Liver (tissue), 9 donors: ENCODE measurements around the gene PNKD. TPM values are rescaled to one million over a fixed set of nuclear protein-coding genes. Genes with fewer than 3 reads are reported as not detected.

Source experiments
- DNase-seq: peaks from one replicate; pipeline ENCODE4 v3.0.0-alpha.2; 2017; ENCODE audit warnings: low spot score
- H3K27ac ChIP-seq, 2 donors: one replicate each; pipeline ENCODE4 v1.7.0; 2013; ENCODE audit warnings: inconsistent platforms in 2 of 2, low read length in 2 of 2, control low read depth in 1 of 2, low read depth in 1 of 2, mild to moderate bottlenecking in 1 of 2
- H3K27me3 ChIP-seq, 4 donors: one replicate each; pipeline versions ENCODE4 v1.6.1 to v1.7.0; 2013; ENCODE audit warnings: low read length in 3 of 4, inconsistent platforms in 1 of 4, mild to moderate bottlenecking in 1 of 4, moderate library complexity in 1 of 4; ENCODE audit not compliant: control insufficient read depth in 4 of 4, insufficient read depth in 4 of 4
- H3K36me3 ChIP-seq, 4 donors: one replicate each; pipeline versions ENCODE4 v1.6.1 to v1.7.0; 2013; ENCODE audit warnings: low read length in 3 of 4, mild to moderate bottlenecking in 3 of 4, low read depth in 1 of 4, moderate library complexity in 1 of 4; ENCODE audit not compliant: control insufficient read depth in 4 of 4, insufficient read depth in 3 of 4
- H3K4me1 ChIP-seq, 4 donors: one replicate each; pipeline versions ENCODE4 v1.6.1 to v1.7.0; 2013; ENCODE audit warnings: low read length in 3 of 4, mild to moderate bottlenecking in 3 of 4, moderate library complexity in 1 of 4; ENCODE audit not compliant: control insufficient read depth in 4 of 4, insufficient read depth in 4 of 4
- H3K4me3 ChIP-seq, 3 donors: one replicate each; pipeline versions ENCODE4 v1.6.1 to v1.7.0; 2013; ENCODE audit warnings: low read length in 3 of 3, control low read depth in 1 of 3, low read depth in 1 of 3, mild to moderate bottlenecking in 1 of 3
- H3K9ac ChIP-seq, 2 donors: one replicate each; pipeline ENCODE4 v1.7.0; 2013; ENCODE audit warnings: low read length in 2 of 2, mild to moderate bottlenecking in 2 of 2, moderate library complexity in 2 of 2, control low read depth in 1 of 2, low read depth in 1 of 2
- H3K9me3 ChIP-seq, 4 donors: one replicate each; pipeline versions ENCODE4 v1.6.1 to v1.7.0; 2013; ENCODE audit warnings: low read length in 3 of 4; ENCODE audit not compliant: control insufficient read depth in 4 of 4
- ATF3 ChIP-seq: IDR thresholded peaks from 2 replicates; pipeline ENCODE4 v1.6.1; 2016; ENCODE audit warnings: antibody characterized with exemption
- CTCF ChIP-seq: fragments of 150-350 bp; IDR thresholded peaks from 2 replicates; pipeline ENCODE4 v1.5.1; 2017; ENCODE audit warnings: improper control_type of control experiment, low read depth, low read length; ENCODE audit not compliant: missing input control
- FOXA1 ChIP-seq: IDR thresholded peaks from 2 replicates; pipeline ENCODE4 v1.6.1; 2016; ENCODE audit warnings: antibody characterized with exemption
- FOXA2 ChIP-seq: IDR thresholded peaks from 2 replicates; pipeline ENCODE4 v1.6.1; 2016; ENCODE audit warnings: antibody characterized with exemption
- HNF4A ChIP-seq, 2 donors: conservative IDR thresholded peaks; 2 replicates each; pipeline ENCODE4 v1.6.1; 2016; ENCODE audit warnings: antibody characterized with exemption in 2 of 2, mild to moderate bottlenecking in 2 of 2
- JUND ChIP-seq, 2 donors: IDR thresholded peaks; 2 replicates each; pipeline ENCODE4 v1.6.1; 2016; ENCODE audit warnings: antibody characterized with exemption in 2 of 2
- MAX ChIP-seq: IDR thresholded peaks from 2 replicates; pipeline ENCODE4 v1.6.1; 2016; ENCODE audit warnings: antibody characterized with exemption
- RAD21 ChIP-seq, 2 donors: IDR thresholded peaks; 2 replicates each; pipeline ENCODE4 v1.6.1; 2016; ENCODE audit warnings: antibody characterized with exemption in 2 of 2, mild to moderate bottlenecking in 2 of 2
- REST ChIP-seq: IDR thresholded peaks from 2 replicates; pipeline ENCODE4 v1.6.1; 2016; ENCODE audit warnings: antibody characterized with exemption, mild to moderate bottlenecking
- TAF1 ChIP-seq: conservative IDR thresholded peaks from 2 replicates; pipeline ENCODE4 v1.6.1; 2016; ENCODE audit warnings: antibody characterized with exemption, mild to moderate bottlenecking
- WGBS: extraction: QIAGEN DNeasy Blood & Tissue Kit; methylation state at CpG from one replicate; pipeline ENCODE4 v1.1.7; 2013; 5-methylcytosine and 5-hydroxymethylcytosine counted together
- polyA plus RNA-seq, 2 donors: library from polyadenylated mRNA; stranded (reverse) in 1 of 2; unstranded in 1 of 2; fragments of 200-250 nt in 1 of 2; fragments of >200 nt in 1 of 2; fragmentation: Nextera tagmentation in 1 of 2; extraction: Ambion mirVana in 1 of 2; gene quantifications; one replicate each; pipeline versions ENCODE4 v1.2.1 to v1.2.3, GENCODE V29; 2013 to 2015
- total RNA-seq, 2 donors: library from RNA; depleted of rRNA; stranded (reverse); fragments of >200 nt; gene quantifications; one replicate each; pipeline ENCODE4 v1.2.3, GENCODE V29; 2014
- donor health status: healthy.
- donor health status: healthy.
- donor health status: healthy.
- donor health status: healthy.
- donor health status: healthy.

PNKD gene
- total and polyA plus RNA-seq, 4 donors, result 28.5 to 161 (median 94.9) TPM

GRCh38 chr2:218256612-218257350 lies 13.5 kb upstream of the PNKD start:
- H3K27me3 ChIP-seq, result no peaks in the 10 kb centered on the region
- peaks cover 3 to 40% (median 34%) of the 10 kb centered on the region in 4 donors for H3K36me3 ChIP-seq
- WGBS, result 96% methylated on average over 13 of the region's 13 CpGs
- H3K4me1 ChIP-seq, result peaks cover 0 to 4% (median 0%) of the 10 kb centered on the region in 4 donors
- TF ChIP-seq MAX (no peak), HNF4A (conservative IDR thresholded peaks at IDR 0.05) (no peak), RAD21 (IDR thresholded peaks at IDR 0.05) (no peak), TAF1 (no peak), REST (no peak), FOXA1 (no peak), JUND (IDR thresholded peaks at IDR 0.05) (no peak), FOXA2 (no peak), ATF3 (no peak)
- H3K4me3 ChIP-seq, result no peak overlapping the region
- DNase-seq, result no peak
- peak overlapping the region in 1 of 2 donors; percentile 4 for H3K27ac ChIP-seq
- H3K9me3 ChIP-seq, result no peaks in the 10 kb centered on the region
- no peak overlapping the region for H3K9ac ChIP-seq

- Histone ChIP-seq H3K36me3 (peaks cover 3 to 34% (median 29%) of the 10 kb centered on the region in 4 donors), H3K9ac (no peak overlapping the region), H3K9me3 (no peaks in the 10 kb centered on the region), H3K4me1 (peaks cover 0 to 5% (median 0%) of the 10 kb centered on the region in 4 donors), H3K27me3 (no peaks in the 10 kb centered on the region), H3K27ac (peak overlapping the region in 1 of 2 donors; percentile 4), H3K4me3 (no peak overlapping the region)
- peak in 1 of 2 donors; percentile 48 for TF ChIP-seq RAD21 (IDR thresholded peaks at IDR 0.05)
- no peak for TF ChIP-seq REST
- peak; percentile 34 for TF ChIP-seq CTCF
- 61% methylated on average over 8 of the region's 8 CpGs for WGBS
- peak; percentile 71 for DNase-seq
These were observed 12.8 kb upstream of the PNKD start for GRCh38 chr2:218257390-218257981.
